Colonic mucosa (tissue), 4 donors: ENCODE data around the gene SKOR1. TPM values are rescaled to one million over a fixed set of nuclear protein-coding genes. Genes with fewer than 3 reads are reported as not detected.

Source experiments
- DNase-seq: peaks from one replicate; pipeline ENCODE4 v3.0.0-alpha.2; 2020
- H3K27ac ChIP-seq: fragments of 200-600 bp; one replicate; pipeline ENCODE4 v1.8.0; 2021
- H3K27me3 ChIP-seq: fragments of 200-600 bp; one replicate; pipeline ENCODE4 v1.8.0; 2021
- H3K36me3 ChIP-seq: fragments of 200-600 bp; one replicate; pipeline ENCODE4 v1.8.0; 2021
- H3K4me1 ChIP-seq: fragments of 200-600 bp; one replicate; pipeline ENCODE4 v1.8.0; 2021; ENCODE audit warnings: mild to moderate bottlenecking
- H3K4me3 ChIP-seq: fragments of 200-600 bp; one replicate; pipeline ENCODE4 v1.8.0; 2021
- H3K9ac ChIP-seq, 2 donors: one replicate each; pipeline ENCODE4 v1.7.0; 2013; ENCODE audit warnings: control low read depth in 2 of 2, low read depth in 2 of 2, low read length in 2 of 2
- H3K9me3 ChIP-seq: fragments of 200-600 bp; one replicate; pipeline ENCODE4 v1.8.0; 2021
- intact Hi-C: fragments of 100-400 bp; cut with DNase I; formaldehyde crosslinking; loops from one replicate; pipeline ENCODE4 v1.14.1; 2022
- total RNA-seq, 2 donors: library from RNA; stranded (reverse); fragmentation: NEBNext Ultra II Directional in 1 of 2; extraction: Animal tissue kit (Norgen Biotek cat#: 25700) in 1 of 2; gene quantifications; one replicate each; pipeline ENCODE4 v1.2.1, GENCODE V29; 2021
- TF ChIP-seq, protein P1 (sequence below): fragments of 200-600 bp; IDR thresholded peaks from one replicate; pipeline ENCODE4 v1.8.0; 2022; ENCODE audit warnings: antibody characterized with exemption, mild to moderate bottlenecking
- donor health status: healthy.
- donor health status: DM: no; HTN: no; CAD: no.
- donor health status: DM: no; HTN: no; CAD: no.

Gene SKOR1
- total RNA-seq, 2 donors from 2014 or later = 0.10 to 0.19 TPM

DNA sequence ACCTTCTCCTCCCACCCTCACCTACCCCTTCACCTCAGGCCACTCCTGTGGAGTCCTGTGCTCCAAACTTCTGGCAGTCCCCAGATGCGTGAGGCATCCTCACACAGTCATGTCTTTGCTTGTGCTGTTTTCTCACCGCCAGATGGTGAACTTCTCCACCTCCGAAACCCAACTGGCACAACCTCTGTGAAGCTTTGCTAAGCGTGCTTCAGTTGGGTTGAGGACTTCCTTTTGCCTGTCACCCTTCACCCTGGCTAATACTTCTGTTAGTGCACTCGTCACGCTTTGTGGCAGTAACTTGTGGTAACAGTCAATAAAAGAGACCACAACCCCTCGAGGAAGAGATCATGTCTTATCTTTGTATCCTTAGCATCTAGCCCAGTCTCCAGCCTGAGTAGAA is 42.0 kb upstream of the SKOR1 start:
- H3K36me3 ChIP-seq = no peaks in the 10 kb centered on the region
- TF ChIP-seq, protein P1, sequence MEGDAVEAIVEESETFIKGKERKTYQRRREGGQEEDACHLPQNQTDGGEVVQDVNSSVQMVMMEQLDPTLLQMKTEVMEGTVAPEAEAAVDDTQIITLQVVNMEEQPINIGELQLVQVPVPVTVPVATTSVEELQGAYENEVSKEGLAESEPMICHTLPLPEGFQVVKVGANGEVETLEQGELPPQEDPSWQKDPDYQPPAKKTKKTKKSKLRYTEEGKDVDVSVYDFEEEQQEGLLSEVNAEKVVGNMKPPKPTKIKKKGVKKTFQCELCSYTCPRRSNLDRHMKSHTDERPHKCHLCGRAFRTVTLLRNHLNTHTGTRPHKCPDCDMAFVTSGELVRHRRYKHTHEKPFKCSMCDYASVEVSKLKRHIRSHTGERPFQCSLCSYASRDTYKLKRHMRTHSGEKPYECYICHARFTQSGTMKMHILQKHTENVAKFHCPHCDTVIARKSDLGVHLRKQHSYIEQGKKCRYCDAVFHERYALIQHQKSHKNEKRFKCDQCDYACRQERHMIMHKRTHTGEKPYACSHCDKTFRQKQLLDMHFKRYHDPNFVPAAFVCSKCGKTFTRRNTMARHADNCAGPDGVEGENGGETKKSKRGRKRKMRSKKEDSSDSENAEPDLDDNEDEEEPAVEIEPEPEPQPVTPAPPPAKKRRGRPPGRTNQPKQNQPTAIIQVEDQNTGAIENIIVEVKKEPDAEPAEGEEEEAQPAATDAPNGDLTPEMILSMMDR = no peak
- no peaks in the 10 kb centered on the region for H3K4me1 ChIP-seq
- no peak for DNase-seq
- no peak overlapping the region for H3K27ac ChIP-seq
- no peaks in the 10 kb centered on the region for H3K9me3 ChIP-seq
- H3K9ac ChIP-seq = no peak overlapping the region
- intact Hi-C loops = no loop called here
- no peak overlapping the region for H3K4me3 ChIP-seq
- no peaks in the 10 kb centered on the region for H3K27me3 ChIP-seq

DNA sequence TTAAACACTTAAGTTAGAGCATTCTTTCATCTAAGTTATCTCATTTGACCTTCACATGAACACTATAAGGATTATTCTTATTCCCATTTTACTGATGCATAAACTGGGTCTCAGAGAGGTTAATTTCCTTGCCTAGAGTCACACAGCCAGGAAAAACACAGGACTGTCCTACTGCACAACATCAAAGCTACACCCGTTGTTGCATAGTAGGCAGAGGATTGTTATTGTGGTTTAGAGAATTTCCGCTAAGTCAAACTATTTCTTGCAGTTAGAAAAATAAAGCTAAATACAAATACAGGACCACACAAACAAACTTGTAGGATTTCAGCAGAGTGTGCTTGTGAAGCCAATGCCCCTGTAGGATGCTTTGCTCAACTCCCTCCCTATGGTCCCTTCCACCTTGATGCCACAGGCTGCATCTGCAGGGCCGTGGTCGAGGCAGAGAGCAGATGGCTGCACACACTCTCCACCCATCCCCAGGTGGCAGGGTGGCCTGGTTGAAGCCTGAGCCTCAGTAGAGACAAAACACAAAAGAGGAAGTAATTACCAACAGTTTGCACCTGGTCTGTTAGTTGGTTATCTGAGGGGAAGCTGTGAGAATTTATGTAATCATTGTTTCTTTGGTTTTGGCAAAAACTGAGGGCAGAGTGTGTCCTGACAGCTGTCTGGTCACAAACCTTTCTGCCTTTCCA is 41.1 kb upstream of the SKOR1 start:
- no peak overlapping the region for H3K9ac ChIP-seq
- intact Hi-C loops = no loop called here
- H3K4me1 ChIP-seq = no peaks in the 10 kb centered on the region
- TF ChIP-seq, protein P1 = no peak
- H3K27me3 ChIP-seq = no peaks in the 10 kb centered on the region
- H3K27ac ChIP-seq = no peak overlapping the region
- no peaks in the 10 kb centered on the region for H3K36me3 ChIP-seq
- H3K9me3 ChIP-seq = no peaks in the 10 kb centered on the region
- no peak overlapping the region for H3K4me3 ChIP-seq
- DNase-seq = no peak

DNA sequence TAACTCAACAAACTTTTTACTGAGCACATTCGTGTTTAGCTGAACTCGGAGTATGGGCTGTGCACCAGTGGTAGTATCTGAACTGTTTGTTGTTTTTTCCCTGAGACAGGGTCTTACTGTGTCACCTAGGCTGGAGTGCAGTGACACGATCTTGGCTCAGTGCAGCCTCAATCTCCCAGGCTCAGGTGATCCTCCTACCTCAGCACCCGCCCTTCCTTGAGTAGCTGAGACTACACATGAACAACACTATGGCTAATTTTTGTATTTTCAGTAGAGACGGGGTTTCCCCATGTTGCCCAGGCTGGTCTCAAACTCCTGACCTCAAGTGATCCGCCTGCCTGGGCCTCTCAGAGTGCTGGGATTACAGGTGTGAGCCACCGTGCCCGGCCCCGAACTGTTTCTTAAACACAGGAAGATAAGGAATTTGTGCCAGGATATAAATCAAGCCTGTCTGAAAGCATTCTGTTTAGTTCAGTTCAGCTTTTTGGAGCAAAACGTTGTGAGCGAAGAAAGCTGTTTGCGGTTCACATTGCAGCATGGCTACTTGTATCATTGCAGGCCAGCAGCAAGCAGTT is 40.4 kb upstream of the SKOR1 start:
- Histone ChIP-seq H3K27ac (no peak overlapping the region), H3K4me1 (no peaks in the 10 kb centered on the region), H3K9me3 (no peaks in the 10 kb centered on the region), H3K36me3 (no peaks in the 10 kb centered on the region), H3K9ac (no peak overlapping the region), H3K4me3 (no peak overlapping the region), H3K27me3 (no peaks in the 10 kb centered on the region)
- TF ChIP-seq, protein P1 = no peak
- intact Hi-C loops = no loop called here
- DNase-seq = no peak

DNA sequence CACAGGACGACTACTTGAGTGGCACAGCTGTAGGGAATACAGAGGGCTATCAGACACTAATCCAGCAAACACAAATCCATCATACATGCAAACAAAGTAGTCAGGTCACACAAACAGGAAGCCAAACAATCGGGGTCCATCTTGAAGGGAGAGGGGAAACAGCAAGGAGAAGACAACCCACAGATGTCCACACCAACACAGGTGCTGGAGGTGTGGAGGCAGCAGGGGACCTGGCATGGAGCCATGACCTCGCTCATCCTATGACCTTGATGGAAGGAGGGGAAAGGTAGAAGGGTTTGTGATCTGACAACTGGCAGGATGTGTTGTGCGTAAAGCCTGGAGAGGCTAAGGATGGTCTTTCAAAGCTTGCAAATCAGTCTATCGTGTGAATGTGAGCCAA is 39.9 kb upstream of the SKOR1 start:
- intact Hi-C loops = no loop called here
- TF ChIP-seq, protein P1 = no peak
- Histone ChIP-seq H3K4me3 (no peak overlapping the region), H3K36me3 (no peaks in the 10 kb centered on the region), H3K27me3 (no peaks in the 10 kb centered on the region), H3K9ac (no peak overlapping the region), H3K27ac (no peak overlapping the region), H3K9me3 (no peaks in the 10 kb centered on the region), H3K4me1 (no peaks in the 10 kb centered on the region)
- no peak for DNase-seq

DNA sequence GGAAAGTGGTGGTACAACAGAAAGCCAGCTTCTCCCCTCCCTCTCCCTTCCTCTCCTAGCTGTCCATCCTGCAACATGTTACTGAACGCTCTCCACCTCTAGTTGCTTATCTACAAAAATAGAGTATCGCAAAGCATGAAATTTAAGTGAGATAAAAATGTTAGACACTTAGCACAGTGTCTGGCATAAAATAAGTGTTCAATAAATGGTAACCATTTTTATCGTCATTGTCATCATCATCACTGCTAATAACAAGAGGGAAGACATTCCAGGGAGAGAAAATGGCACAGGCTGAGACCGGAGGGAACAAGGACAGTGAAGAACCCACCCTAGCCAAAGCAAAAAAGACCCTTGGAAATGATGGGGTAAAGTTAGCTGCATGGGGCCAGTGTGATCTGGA is 38.7 kb upstream of the SKOR1 start:
- Histone ChIP-seq H3K36me3 (no peaks in the 10 kb centered on the region), H3K4me3 (no peak overlapping the region), H3K27ac (no peak overlapping the region), H3K9ac (no peak overlapping the region), H3K27me3 (no peaks in the 10 kb centered on the region), H3K9me3 (no peaks in the 10 kb centered on the region), H3K4me1 (no peaks in the 10 kb centered on the region)
- intact Hi-C loops = no loop called here
- TF ChIP-seq, protein P1 = no peak
- DNase-seq = no peak
